SKM-1 treated with dmso at 0.1 percent for 144 hours (cell line): ENCODE results near the gene DAP3.
"Not testable (repeated sequence)": the region's sequence is repeated elsewhere in the genome, so short reads cannot be mapped to it uniquely, and the experiment has no call there.

Experiments
- DNase-seq: peaks from one replicate; lab custom pipeline; 2025; ENCODE audit not compliant: unreplicated experiment; lab: John Stamatoyannopoulos, UW

DAP3 gene

DNA sequence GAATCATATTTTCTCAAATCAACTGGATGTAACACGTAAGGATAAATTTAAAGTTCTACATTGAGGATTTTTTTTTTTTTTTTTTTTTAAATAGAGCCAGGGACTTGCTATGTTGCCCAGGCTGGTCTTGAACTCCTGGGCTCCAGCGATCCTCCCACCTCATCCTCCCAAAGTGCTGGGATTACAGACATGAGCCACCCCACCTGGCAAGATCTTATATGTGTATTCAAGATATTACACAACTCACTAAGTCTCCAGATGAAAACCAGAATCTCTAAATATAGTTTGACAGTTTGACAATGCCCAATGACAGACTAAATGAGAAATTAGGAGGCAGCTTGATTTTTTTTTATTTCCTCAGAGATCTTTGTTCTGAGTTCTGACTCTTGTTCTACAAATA, 7.1 kb upstream of the DAP3 start:
- DNase-seq = no peak

DNA sequence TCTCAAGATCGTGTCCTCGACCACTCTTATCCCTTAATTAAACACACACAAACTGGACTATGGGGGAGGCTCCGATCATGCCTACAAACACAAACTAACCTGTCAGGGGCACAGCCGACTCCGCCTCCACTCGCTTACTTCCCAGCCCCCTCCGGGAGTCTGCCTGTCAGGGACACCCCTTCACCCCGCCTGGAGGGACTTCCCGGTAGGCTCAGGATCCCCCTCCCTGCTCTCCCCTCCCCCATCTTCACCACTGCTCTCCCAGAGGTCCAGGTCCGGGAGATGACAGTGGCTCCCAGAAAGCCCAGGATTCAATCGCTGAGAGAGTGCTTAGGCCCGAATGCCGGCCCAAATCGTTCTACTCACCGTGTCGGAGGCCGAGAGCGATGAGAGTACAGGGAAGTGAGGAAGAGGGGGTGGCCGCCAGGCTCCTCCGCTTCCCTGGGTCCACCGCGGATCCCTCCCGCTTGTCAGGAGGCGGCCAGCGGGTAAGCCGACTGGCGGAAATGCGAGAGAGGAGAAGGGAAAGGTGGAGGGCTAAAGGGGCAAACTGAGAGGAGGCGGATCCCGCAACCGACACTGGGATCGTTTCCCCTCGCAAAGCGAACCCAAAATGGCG, 1.1 kb upstream of the DAP3 start:
- not testable (repeated sequence) for DNase-seq

DNA sequence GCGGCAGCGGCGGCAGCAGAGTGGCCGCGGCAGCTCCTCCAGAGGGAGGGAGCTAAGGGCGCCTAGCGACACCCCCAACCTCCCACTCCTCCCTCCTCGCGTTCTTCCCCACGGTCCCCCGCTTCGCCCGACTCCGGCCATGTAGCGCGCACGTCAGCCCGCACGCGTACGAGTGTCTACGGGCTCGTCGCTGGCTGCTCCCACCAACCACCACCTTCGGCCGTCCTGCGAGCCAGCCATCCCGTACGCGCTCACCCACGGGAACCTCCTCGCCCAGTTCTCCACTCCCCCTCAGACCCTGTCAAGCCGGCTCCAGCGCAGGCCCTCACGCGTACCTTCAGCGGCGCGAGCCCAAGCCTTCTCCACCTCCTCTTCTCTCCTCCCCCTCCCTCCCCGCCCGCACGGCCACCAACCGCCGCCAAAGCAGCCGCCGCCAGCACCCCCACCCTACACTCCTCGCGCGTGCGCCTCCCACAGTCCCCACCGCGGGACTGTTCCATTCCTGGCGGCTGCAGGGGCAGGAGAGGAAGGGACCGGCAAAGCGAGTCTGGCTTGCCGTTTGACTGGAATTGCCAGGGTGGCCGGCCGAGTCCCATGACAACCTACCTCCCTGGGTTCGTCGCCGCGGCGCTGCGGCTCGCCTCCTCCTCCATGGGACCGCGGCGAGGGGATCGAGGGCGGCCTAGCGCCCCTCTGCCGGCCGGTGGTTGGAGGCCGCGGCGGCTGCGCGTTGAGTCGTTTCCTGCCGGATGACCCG, 389 bp upstream of the DAP3 start, which contains the start of gene YY1AP1:
TSS of gene YY1AP1 (minus strand) at position 451 of the 757 bp plus-strand sequence. CDS start 8,338 bp downstream, outside the sequence.
- DNase-seq = peak; percentile 92

DNA sequence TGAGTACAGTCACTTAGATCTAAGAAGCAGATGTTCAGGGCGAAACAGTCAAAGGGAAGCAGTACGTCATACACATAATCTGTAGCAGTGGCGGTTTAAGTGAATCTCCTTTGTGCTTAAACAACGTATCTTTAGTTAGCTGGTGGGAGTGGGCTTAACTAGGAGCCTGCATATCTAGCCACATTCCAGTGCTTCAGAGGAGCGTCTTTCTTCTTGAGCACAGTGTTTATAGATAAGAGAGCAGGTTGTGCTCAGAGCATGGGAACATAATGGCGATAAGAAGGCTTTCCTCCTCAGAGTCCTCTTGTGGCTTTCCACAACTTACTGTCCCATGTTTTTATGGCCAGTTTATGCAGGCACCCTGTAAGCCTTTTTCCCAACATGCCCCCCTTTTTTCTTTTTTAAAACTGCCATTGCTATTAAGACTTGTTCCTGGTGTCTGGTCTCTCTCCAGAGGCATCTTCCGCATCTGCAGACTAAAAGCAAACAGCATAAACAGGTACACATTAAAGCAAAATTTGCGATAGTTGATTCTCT, 3.2 kb downstream of the DAP3 start:
- no peak for DNase-seq

DNA sequence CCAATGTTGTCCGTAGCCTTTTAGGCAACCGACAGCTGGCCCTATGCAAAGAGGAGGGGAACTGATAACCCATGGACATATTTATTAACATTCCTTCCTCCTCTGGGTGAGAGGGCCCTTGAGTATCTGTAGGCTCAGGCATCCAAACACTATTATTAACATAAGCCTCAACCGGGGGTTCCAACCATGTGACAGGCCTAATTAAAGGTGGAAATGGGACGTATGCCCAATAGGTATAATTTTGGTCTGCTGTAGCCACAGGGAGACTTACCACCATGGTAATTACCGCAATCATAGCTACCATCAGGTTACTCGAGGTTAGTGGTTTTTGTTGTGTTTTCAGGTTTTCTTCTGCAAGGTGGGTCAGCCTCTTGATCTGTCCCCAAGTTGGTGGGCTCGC, 5.3 kb downstream of the DAP3 start:
- DNase-seq = no peak

DNA sequence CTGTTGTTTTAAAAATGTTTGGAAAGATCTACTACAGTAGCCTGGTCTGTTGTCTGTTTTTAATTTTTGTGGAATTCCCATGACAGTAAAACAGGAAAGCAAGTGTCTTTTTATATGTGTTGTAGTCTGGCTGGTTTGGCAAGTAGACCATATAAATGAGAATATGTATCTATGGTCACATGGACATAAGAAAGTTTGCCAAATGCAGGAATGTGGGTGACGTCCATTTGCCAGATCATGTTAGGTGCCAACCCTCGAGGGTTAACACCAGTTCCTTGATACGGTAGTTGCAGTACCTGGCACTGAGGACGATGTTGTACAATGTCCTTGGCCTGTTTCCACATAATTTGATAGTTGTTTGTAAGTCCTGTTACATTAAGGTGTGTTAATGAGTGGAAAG, 6.2 kb downstream of the DAP3 start:
- no peak for DNase-seq

DNA sequence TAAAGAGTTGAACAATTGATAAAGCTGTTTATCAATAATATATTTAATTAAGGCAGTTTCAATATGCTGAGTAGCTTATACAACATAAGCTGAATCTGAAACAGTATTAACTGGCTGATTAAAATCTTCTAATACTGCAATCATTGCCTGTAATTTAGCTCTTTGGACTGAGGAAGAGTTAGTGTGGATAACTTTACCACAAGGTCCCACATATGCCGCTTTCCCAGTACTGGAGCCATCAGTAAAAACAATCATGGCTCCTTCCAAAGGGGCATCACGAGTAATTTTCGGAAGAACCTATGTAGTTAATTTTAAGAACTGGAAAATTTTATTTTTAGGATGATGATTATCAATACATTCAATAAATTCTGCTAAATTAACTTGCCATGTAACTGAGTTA, 6.7 kb downstream of the DAP3 start:
- DNase-seq = no peak

DNA sequence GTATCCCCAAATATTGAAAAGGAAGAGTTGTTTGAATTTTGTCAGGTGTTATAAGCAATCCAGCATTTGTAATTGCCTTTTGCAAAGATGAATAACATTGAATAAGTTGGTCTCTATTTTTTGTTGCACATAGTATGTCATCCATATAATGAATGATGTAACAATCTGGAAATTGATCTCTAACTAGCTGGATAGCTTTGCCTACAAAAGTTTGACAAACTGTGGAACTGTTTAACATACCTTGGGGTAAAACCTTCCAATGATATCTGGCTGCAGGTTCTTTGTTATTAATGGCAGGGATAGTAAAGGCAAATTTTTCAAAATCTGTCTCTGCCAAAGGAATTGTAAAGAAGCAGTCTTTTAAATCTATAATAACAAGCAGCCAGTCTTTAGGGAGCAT, 7.6 kb downstream of the DAP3 start:
- no peak for DNase-seq

DNA sequence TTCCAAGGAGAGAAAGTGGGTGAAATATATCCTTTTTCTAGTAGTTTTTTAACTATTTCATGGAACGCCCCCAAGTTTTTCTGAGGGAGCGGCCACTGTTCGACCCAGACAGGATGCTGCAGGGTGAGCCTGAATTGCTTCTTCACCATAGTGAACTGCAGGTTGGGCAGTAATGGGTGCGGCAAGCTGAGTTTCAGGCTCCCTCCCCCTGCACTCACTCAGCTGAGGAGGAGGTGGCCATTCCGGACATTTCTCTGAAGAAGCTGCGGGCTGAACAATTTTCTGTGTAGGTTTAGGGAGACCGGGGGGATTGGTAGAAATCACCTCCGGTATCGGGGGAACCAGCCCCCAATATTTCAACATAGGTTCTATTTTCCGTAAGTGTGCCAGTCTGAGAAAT, 8.2 kb downstream of the DAP3 start:
- DNase-seq = no peak

DNA sequence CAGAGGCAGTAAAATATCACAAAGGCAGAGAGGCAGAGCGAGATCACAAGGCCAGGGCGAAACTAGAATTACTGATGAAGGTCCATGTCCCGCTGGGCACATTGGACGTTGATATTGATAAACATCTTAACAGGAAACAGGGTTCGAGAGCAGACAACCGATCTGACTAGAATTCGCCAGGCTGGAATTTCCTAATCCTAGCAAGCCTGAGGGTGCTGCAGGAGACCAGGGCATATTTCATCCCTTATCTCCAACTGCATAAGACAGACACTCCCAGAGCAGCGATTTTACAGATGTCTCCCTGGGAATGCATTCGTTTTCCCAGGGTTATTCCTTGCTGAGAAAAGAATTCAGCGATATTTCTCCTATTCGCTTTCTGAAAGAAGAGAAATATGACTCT, 8.7 kb downstream of the DAP3 start:
- not testable (repeated sequence) for DNase-seq

DNA sequence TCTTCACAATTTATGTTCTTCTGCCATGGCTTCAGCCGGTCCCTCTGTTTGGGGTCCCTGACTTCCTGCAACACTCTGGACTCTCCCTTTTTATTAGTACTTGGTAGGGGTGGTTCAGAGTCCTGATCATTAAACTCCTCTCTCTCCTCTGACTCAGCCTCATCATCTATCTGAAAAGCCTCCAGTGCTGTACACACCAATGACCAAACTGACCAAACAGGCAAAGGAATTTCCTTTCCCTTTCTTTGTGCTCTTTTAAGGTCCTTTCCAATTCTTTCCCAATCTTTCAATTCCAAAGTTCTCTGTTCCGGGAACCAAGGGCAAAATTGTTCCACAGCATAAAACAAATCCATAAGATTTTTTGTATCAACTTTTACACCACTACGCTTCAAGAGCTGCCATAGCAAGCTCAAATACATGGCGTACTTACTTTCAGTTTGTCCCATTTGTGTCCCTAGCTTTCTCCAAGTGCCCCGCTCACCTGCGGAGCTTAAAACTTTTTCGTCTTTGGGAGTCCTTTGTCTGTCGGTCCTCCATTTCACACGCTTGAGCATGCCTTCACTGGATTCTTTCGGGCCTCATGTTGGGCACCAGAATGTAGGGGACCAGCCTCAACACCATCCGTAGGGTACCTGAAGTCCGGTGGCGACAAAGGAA, 9.6 kb downstream of the DAP3 start:
- DNase-seq = no peak

DNA sequence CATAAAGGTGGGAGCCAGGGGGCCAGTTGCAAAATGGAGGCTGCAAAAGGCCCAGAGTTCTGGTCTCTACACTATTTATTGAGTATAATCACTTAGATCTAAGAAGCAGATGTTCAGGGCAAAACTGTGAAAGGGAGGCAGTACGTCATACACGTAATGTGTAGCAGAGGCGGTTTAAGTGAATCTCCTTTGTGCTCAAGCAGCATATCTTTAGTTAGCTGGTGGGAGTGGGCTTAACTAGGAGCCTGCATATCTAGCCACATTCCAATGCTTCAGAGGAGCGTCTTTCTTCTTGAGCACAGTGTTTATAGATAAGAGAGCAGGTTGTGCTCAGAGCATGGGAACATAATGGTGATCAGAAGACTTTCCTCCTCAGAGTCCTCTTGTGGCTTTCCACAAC, 10.2 kb downstream of the DAP3 start:
- DNase-seq = not testable (repeated sequence)

DNA sequence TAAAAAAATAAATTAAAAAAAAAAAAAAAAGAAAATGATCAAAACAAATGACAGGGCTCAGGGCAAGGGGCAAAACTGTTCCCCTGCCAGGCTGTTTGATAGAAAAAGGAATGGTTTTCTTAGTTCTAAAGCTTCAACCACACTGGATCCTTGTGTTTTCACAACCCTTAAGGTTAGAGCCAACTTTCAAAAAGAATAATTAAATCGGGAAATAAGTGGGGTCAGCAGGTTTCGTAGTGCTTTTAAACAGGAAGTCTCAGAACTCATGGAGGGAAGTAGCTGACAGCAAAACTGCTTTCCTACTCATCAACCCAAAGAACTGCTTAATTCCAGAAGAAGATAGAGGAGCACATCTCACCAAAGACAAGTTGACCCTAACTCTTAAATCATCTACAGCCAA, 12.8 kb downstream of the DAP3 start:
- not testable (repeated sequence) for DNase-seq

DNA sequence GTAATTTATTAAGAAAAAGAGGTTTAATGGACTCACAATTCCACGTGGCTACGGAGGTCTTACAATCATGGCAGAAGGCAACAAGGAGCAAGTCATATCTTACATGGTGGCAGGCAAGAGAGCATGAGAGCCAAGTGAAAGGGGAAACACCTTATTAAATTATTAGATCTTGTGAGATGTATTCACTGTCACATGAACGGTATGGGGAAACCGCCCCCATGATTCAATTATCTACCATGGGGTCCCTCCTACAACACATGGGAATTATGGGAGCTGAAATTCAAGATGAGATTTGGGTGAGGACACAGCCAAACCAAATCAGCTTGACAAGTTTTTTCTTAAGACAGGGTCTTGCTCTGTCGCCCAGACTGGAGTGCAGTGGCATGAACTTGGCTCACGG, 14.3 kb downstream of the DAP3 start:
- no peak for DNase-seq

DNA sequence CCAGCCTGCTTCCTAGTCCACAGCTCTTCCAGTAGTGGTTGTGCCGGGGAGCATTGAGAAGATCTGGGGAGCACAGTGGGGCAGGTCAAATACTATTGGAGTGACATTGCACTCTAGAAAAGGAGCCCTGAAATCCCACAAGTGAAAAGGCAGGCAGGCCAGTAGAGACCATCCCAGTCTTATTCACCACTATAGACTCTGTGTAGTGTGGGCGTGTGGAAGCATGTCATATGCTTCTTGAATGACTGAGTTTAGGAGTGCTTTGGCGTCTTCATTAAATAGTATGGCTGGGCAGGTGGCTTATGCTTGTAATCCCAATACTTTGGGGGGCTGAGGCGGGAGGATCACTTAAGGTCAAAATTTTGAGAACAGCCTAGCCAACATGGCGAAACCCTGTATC, 15.5 kb downstream of the DAP3 start:
- not testable (repeated sequence) for DNase-seq

DNA sequence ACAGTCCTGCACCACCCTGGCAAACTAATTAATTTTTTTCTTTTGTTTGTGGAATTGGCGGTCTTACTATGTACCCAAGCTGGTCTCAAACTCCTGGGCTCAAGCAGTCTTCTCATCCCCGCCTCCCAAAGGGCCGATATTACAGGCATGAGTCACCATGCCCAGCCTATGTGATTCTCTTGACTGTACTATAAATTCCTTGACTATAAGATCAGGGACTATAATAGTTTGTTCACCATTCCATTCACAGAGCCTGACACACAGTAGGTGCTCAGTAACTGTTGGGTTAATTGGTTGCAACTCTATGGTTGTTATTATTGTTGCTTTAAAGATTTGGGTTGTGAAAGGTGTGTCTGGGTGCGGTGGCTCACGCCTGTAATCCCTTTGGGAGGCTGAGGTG, 17.2 kb downstream of the DAP3 start:
- DNase-seq = no peak

DNA sequence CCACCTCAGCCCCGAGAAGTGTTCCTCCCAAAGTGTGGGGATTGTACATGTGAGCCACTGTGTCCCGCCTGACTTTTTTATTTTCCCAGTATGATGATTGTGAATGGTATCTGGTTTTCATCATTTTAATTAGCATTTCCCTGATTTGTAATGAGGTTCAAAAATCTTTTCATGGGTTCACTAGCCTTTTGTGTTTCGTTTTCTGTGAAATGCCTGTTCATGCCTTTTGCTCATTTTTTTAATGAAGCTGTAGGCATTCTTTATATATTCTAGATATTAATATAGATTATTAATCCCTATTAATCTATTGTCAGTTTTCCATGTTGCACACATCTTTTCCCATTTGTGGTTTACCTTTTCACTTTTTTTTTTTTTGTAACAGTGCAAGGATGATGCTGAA, 20.5 kb downstream of the DAP3 start:
- DNase-seq = no peak

DNA sequence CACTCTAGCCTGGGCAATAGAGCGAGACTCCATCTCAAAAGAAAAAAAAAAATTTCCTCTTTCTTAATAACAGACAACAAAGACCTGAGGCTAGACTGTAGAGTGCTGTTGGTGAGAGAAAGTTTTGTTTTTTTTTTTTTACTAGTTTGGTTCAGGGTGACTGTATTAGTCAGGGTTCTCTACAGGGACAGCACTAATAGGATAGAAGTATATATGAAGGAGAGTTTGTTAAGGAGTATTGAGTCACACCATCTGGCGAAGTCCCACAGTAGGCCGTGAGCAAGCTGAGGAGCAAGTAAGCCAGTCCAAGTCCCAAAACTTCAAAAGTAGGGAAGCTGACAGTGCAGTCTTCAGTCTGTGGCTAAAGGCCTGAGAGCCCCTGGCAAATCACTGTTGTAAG, 22.6 kb downstream of the DAP3 start:
- not testable (repeated sequence) for DNase-seq

DNA sequence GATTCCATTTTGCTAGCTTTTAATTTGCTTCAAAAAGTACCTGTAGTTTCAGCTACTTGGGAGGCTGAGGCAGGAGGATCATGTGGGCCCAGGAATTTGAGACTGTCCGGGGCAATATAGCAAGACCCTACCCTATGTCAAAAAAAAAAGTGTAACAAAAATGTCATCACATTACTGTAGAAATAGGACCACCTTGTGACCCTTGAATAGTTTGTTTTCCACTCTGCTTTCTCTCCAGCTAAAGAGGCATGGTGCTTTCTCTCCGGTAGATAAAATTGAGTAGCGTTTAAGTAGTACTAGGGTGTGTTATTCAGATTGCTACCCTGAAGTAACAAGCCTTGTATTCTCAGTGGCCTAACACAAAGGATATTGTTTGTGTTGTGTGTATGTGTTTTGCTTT, 23.7 kb downstream of the DAP3 start:
- not testable (repeated sequence) for DNase-seq

DNA sequence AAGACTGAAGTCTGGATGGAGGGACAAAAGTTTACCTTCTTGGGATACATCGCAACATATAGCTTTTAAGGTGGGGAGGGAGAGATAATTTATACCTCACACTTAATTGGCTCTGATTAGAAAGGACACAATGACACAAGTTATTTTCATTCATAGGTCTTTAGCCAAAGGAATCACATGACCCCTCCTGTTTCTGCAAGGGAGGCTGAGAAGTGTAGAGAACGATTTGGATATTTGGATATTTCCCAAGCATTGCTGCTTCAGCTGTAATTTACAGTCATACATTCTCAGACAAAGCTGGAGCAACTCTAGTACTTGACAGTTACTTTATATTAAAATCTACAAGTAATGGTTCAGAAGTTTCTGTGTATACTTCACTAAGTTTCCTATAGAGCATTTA, 24.2 kb downstream of the DAP3 start:
- DNase-seq = no peak

DNA sequence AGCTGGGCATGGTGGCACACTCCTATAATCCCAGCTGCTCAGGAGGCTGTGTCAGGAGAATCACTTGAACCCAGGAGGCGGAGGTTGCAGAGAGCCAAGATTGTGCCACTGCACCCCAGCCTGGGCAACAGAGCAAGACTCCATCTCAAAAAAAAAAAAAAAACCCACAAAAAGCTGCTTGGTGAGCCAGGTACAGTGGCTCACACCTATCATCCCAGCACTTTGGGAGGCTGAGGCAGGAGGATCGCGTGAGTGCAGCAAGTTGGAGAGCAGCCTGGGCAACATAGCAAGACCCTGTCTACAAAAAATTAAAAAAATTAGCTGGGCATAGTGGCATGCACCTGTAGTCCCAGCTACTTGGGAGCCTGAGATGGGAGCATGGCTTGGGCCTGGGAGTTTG, 26.2 kb downstream of the DAP3 start:
- not testable (repeated sequence) for DNase-seq

DNA sequence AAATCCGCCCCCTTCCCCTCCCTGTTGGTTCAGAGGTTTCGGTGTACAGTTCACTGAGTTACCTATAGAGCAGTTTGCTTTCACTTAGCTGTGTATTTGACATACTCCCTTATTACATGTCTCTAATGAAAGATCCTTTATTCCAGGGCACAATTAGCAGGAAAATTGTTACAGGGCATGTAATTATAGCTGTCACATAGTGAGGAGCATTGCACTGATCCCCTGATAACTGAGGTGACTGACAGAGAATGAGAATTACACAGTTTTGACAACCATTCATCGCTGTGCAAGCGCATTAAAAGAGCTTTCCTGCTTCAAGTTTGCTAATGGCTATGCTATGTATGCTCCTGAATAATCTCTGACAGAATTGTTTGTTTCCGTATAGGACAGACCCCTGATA, 26.9 kb downstream of the DAP3 start:
- no peak for DNase-seq
